ENCODE results near the gene ABCC1.
"Not testable (repeated sequence)": the region's sequence is repeated elsewhere in the genome, so short reads cannot be mapped to it uniquely, and the experiment has no call there.

Gene ABCC1

GRCh38 chr16:15949210-15950160 lies at the start of gene ABCC1:
Gene ABCC1 (plus strand): TSS chr16:15949616. CDS start chr16:15949752, 136 bp downstream.
- no peak for DNase-seq (ENCODE audit: low read depth)

- no peak for DNase-seq (ENCODE audit: low read depth)
Measured at GRCh38 chr16:15900357-15900756, 49.1 kb upstream of the ABCC1 start.

- DNase-seq (ENCODE audit: low read depth): no peak
Measured at GRCh38 chr16:15900901-15901500, 48.4 kb upstream of the ABCC1 start.

- no peak for DNase-seq (ENCODE audit: low read depth)
Measured at GRCh38 chr16:15903960-15904359, 45.5 kb upstream of the ABCC1 start.

- no peak for DNase-seq (ENCODE audit: low read depth)
Measured at GRCh38 chr16:15906439-15906838, 43.0 kb upstream of the ABCC1 start.

GRCh38 chr16:15907863-15908478 lies 41.4 kb upstream of the ABCC1 start:
- DNase-seq (ENCODE audit: low read depth): peak; percentile 41

GRCh38 chr16:15911198-15911597 lies 38.2 kb upstream of the ABCC1 start:
- DNase-seq (ENCODE audit: low read depth): no peak

- DNase-seq (ENCODE audit: low read depth): no peak
Measured at GRCh38 chr16:15913046-15913698, 36.2 kb upstream of the ABCC1 start.

- no peak for DNase-seq (ENCODE audit: low read depth)
Measured at GRCh38 chr16:15915555-15916081, 33.8 kb upstream of the ABCC1 start.

- no peak for DNase-seq (ENCODE audit: low read depth)
Measured at GRCh38 chr16:15916323-15916722, 33.1 kb upstream of the ABCC1 start.

GRCh38 chr16:15918314-15918713 lies 31.1 kb upstream of the ABCC1 start:
- DNase-seq (ENCODE audit: low read depth): not testable (repeated sequence)

GRCh38 chr16:15919331-15919730 lies 30.1 kb upstream of the ABCC1 start:
- no peak for DNase-seq (ENCODE audit: low read depth)

GRCh38 chr16:15924996-15925395 lies 24.4 kb upstream of the ABCC1 start:
- DNase-seq (ENCODE audit: low read depth): no peak

- DNase-seq (ENCODE audit: low read depth): no peak
Measured at GRCh38 chr16:15925631-15926030, 23.8 kb upstream of the ABCC1 start.

- no peak for DNase-seq (ENCODE audit: low read depth)
Measured at GRCh38 chr16:15928261-15929104, 20.9 kb upstream of the ABCC1 start.

GRCh38 chr16:15932939-15933338 lies 16.5 kb upstream of the ABCC1 start:
- DNase-seq (ENCODE audit: low read depth): no peak

- no peak for DNase-seq (ENCODE audit: low read depth)
Measured at GRCh38 chr16:15933781-15934180, 15.6 kb upstream of the ABCC1 start.

GRCh38 chr16:15934991-15935390 lies 14.4 kb upstream of the ABCC1 start:
- no peak for DNase-seq (ENCODE audit: low read depth)

- not testable (repeated sequence) for DNase-seq (ENCODE audit: low read depth)
Measured at GRCh38 chr16:15936809-15937208, 12.6 kb upstream of the ABCC1 start.

GRCh38 chr16:15942931-15943690 lies 6.3 kb upstream of the ABCC1 start:
- DNase-seq (ENCODE audit: low read depth): no peak

All from CMK (cell line).